ENCODE data around the gene MGAT1.

Gene MGAT1

DNA sequence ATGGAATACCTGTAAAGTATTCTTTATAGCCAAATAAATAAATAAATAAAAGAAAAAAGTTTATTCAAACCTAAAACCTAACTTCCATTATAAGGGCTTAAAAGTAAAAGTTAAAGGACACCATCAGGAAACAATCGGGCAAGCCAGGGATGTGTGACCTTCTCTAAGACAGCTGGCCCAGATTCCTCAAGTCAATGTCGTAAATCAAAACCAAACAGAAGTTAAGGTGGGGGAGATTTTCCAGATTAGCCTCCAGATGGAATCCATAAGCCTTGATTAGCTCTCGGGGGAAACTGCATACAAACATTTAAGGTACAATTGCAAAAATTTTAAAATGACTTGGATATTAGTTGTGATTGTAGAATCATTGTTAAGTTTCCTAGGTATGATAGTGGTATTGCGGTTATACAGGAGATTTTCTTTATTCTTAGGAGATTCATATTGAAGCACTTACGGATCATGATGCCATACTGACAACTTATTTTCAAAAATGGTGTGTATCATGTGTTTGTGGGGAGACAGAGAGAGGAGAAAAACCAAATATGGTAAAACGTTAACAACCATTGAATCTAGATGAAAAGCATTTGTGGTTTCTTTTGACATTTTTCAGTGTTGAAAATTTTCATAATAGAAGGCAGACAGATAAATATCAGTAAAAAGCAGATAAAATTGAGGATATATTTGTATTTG, 21.5 kb upstream of the MGAT1 start:
- DNase-seq: no peak

DNA sequence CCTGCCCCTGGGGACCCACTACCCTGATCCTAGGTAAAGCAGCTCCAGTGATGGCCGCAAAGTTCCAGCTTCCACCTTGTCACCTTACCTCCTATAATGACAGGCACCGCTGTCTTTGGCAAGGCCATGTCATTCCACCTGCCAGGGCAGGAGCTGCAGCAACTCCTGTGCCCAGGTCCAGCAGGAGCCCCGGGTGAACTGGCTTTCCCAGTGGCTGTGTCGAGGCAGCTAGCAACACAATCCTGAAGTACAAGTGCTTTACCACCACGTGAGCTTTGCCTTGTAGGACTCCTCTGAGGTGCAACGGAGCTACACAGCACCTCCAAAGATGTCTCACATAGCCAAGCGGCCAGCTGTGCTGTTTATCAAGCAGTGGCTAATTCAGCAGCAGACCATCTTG, 20.7 kb upstream of the MGAT1 start:
- DNase-seq: no peak

DNA sequence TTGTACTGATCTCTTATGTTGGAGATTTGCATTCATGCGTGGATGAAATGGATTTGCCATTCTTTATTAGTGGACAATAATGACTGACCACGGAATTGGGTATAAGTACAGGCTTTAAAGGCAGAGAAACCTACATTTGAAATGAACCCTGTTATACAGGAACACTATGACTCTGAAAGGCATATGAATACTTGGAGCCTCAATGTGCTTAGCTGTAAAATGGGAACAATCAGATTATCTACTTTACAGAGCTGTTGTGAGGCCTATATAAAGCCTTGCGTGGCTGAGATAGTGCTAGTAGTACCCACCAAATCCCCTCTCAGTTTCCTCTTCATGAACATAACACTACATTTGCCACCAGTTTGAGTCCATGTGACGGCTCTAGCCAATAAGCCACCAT, 18.9 kb upstream of the MGAT1 start:
- DNase-seq: no peak

DNA sequence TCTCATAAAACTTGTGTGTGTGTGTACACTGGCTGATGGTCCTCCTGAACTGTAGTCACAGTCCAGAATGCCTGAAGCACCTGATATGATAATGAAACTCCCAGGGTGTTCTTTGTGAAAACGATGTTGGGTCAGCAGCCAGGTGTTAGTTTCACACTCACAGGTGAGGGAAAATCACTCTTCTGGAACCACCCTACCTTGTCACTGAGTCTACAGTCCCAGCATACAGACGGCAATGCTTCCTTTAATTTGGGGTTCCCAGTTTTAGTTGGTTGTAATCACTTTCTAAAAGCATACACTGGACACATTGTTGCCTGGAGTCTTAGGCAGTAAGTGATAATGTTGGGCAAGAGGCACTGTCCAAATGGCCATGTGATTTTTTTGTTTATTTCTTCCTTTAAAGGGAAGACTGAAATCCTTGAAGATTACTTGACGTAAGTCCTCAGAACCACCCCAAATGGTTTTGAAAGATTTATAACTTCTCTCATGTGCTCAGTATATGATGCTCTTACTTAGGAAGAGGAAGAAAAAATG, 18.2 kb upstream of the MGAT1 start:
- no peak for DNase-seq

DNA sequence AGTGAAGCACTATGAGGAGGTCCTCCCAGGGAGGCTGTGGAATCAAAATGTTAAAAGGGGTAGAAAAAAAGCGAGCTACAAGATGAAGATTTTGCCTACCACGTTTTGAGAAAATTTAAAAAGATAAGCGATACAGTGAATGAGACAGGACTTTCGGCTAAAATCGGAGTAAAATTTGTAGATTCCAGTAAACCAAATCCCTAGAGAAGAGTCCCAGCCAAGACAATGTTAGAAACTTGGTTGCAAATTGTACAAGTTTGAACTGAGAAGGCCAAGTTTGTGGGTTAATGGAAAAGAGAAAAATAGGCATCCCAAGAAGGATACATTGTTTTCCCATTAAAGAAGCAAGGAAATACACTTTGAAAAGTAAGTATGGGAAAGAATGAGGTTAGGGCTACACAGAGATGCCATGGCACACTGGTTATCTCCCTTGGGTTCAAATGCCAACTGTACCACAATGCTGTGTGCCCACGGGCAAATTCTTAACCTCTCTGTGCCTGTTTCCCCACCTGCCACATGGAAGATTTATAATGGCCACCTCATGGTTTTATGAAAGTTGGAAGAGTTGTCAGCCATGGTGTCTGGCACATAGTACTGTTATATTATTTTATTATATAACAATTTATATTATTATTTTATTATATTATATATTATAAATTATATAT, 16.2 kb upstream of the MGAT1 start:
- no peak for DNase-seq

DNA sequence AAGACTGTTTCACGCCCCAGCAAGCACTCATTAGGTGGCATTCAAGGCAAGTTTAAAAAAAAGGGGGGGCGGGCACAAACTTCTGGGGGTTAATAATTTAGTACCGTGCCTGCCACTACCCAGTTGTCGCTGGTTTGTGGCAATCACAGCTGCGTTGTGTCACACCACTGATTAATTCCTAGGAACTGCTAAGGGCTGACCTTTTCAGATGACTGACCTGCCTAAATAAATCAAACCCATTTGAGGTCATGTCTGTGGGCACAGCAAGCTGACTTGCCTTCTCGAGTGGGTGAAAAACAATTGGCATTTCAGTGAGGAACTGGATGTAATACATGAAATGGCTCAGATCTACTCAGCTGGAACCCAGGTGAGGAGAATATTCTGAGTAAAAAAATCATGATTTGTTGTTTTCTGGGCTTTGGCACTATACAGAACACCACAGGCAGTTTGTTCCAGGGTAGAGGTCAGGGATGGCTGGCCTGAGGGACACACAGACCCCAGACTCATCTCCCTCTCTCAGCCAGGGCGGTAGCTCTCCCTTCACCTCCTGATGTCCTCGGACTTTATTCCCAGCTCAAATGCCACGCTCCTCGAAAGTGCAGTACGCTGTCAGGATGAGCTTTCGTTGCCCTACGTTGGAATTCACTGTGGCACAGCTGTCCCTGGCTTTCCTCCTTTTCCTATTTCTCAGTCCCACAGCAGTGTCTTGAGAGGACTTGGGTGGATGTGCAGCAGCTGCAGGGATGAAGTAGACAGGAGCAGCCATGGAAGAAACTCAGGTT, 15.5 kb upstream of the MGAT1 start:
- peak; percentile 61 for DNase-seq

DNA sequence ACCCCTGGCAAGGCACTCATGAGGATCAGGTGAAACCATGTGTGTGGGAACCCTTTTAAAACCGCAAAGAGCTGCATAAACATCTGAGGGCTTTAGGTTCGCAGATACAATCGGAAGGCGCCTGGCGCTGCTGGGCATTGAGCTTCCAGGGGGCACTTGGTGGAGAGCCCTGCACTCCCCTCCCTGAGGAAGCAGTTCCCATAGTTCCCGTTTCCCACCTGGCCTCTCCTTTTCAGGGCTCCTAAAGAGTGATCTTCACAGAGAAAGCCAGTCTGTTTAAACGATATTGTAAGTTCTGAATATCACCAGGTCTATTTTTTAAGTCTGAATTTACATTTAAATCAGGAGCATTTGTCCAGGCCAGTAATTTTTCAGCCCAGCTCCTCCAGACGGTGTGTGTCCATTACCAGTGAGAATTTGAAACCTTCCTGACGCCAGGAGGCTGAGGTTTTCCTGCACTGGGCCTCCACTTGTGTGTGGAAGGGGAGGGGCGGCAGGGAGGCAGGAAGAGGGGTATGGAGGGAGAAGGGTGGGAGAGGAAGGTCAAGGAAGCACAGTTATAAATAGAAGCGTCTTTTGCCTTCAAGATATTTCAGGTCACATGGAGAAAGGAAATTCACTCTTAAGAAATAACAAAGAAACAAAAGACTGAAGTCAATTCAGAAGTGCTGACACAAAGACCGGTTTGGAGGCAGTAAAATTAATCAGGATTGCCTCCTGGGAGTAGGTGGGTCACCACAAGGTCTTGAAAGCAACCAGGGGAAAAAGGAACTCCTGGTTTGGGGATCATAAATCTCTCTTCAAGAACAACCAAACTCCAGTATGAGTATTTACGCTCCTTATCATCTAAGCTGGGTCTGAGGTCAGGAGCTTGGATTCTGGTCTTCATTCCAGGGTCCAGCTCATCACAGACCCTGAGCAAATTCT, 14.3 kb upstream of the MGAT1 start:
- peak; percentile 62 for DNase-seq

DNA sequence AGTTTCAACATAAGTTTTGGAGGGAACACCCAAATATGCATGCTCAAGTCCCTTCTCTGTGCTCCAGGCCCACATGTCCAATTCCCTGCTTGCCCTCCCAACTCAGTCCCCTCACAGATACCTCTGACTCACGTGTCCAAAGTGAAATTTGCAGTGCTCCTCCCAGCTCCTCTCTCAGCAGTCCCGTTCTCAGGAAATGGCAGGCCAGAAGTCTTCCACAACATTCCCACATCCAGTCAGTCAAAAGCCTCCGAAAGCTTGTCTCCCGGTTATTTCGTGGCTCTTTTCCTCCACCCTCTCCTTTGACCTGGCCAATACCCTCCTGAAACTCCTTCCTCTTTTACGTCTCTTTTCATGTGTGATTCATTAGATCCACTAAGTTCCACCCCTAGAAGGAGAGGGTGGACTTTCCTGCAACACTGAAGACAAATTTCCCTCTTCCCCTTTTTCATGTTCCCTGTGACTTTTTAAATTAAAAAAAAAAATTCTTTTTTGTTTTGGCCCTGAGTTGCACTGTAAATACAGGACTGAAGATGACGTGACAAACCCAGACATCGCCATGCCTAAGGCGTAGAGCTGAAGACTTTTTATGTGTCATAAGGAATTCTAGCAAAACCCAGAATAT, 12.8 kb upstream of the MGAT1 start:
- no peak for DNase-seq

DNA sequence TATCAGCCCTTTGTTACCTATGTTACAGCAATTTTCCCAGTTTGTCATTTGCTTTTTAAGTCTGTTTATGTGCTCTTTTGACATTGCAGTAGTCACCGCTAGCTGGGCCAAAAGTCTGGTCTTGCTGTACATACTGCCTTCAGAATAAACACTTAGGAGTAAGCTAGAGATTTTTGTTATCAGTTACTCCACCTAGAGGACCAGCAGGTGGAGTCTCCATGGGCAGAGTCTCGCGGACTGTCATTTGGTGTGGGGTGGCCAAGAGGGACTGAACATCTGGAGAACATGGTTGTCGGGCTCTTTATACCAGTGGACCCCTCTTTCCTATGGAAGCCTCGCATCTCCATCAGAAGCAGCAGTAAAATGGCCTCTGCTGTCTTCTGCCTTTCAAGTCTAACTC, 10.8 kb upstream of the MGAT1 start:
- no peak for DNase-seq

DNA sequence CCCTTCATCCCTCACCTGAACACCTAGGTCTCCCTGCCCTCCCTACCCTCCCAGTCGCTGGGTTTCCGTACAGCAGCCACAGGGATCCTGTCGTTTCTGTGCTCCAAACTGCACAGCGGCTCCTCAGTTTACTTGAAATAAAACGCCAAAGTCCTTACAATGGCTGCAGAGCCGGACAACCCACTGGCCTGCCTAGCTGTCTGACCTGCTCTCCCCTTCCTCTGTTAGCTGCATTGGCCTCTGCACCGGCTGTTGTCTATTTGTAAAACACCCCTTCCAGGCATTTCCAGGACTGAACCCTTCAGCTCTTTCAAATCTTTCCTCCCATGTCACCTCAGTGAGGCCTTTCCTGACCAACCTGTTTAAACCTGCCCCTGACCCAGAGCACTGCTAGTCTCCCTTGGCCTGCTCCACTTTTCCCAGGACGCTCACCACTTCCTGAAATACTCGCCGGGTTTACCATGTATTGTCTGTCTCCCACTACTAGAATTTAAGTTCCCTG, 9.1 kb upstream of the MGAT1 start:
- no peak for DNase-seq

DNA sequence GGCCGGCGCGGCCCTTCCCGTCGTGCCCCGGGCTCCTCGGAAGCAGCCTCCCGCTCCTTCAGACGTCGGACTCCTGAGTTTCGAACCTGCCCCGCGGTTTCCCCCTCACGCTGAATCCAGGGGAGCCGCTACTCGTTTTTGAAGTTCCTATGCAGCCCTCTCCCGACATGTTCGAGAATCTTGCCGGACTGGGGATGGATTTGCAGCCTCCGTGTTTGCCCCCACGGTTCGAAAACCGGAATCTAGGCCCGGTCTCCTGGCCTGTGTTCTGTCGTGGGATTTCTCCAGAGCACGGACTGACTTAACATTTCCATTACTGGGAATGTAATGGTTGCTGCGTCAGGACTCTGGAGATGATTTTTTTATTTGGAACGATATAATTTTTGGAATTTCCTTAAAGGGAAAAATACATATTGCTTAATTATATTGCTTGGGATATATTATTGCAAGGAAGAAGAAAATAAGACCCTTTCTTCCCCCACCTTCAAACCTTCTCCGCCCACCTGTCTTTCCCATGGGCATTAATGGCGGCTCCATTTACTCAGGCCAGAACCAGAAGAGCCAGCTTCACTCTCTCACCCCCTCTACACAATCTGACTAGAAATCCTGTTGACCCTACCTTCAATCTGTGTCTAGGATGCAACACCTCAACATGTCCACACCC, 8.5 kb upstream of the MGAT1 start:
- DNase-seq: no peak

DNA sequence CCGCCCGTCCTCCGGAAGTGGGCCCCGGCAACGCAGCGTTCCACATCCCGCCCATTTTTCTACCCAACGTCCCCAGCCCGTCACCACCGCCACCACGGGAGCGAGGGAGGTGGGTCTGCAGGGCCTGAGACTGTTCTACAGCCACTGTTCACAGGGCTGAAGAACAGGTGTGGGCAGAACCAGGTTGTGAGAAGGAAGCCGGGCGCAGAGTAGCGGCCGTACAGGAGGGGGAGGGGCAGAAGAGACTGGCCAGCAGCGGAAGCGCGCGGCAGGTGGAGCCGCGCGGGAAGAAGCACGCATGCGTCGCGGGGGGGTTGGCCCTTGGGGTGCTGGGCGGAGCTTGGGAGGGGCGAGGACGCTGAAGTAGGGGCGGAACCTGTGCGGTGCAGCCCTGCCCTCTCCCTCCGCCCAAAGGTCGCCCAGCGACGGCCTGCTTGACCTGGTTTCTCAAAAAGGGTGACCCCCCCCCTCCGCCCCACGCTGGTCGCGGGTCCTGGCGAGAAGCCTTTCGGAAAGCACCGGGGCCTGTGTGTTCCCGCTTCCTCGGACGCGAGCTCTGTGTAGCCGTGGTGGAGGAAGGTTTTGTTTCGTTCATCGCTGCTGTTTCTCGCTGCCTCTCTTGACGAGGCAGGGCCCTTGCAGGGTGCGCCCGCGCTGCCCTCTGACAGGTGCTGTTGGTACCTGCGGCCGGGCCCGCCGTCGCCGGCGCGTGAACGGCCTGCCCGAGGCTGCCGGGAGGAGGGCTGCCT, 7.8 kb upstream of the MGAT1 start:
- DNase-seq: peak; percentile 100

DNA sequence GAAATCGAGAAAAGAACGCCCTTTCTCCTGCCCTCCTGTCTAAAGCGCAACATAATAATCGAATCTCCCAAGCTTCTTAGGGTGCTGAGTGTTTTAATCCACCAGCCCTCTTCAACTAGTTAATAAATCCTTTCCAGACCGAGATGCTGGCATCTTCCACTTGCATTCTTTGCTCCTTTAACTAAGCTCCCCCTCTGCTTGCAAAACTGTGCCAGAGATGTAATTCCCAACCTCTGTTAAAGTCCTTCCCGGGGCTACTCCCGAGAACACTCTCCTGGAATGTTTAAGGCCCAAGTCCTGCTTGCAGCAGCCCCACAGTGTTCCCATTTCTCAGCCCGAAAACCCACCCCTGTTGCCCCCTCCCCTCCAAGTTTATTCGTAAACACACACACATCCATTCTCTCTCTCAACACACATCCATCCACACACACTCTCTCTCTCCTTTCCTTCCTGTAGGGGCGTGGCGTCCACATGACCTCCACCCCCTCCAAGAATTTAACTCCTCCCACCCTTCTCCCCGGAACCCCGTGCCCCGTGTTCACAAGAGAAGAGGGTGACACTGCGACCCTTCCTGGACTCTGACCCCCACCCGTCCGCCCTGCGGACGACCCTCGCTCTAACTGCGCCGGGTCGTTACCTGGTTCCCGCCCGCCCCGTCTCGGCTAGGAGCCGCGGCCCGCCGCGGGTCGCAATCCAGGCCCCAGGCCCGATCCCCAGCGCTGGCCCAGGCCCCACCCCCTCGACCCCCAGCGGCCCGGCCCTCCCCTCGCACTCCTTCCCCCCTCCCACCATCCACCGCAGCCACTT, 7.0 kb upstream of the MGAT1 start:
- DNase-seq: peak; percentile 89

DNA sequence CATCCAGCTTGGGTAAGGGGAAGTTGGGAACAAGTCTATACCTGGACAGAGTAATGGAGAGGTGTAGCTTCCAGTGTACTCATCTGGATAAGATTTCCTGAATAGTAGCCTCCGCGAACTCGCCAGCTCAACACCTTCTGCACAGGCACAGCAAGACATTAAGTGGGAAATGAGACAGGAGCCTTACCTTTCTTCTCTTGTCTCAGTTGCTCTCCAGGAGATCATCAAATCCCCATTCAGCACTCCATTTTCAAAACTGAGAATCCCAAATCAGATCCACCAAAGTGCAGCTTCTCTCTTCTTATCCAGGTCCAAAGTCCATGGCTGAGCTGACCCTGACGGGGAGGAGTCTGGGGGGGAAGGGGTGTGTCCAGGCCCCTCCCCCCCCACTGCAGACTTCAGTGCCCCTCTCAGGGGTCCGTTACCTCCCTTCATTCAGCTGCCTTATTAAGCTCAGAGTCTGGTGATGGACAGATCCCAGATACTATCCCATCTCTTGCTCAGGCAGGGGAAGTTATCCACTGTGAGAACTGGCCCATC, 5.9 kb upstream of the MGAT1 start:
- DNase-seq: no peak

DNA sequence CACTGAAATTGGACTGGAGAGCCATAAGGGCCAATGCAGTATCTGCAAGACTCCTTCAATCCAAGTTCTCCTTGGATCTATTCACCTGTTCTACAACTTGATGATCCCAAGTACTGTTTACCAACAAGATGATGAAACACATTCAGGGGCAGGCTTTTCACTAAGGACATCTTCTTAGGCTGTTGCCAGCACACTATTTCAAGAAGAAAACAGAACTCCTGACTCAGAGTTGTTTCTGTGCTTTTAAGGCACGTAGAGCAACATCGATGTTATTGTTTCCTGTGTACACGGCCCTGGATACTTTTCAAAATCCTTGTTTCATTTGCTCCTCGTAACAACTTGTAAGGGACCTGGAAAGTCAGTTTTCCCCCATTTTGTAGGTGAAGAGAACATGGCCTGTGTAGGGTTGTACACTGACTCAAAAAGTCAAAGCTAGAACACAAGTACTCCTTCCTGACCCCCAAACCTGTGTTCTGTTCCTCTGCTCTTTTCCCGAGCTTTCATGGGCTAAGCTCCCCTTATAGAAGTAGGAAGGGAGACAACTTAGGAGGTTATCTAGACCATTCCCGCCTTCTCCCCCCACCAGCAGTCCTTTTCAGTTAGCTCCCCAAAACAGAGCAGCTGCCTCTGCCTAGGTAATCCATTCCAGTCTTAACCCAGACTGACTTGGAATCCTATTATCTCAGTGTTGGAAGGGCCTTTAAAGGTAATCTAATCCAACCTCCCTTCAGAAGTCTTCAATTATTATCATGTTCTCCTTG, 5.2 kb upstream of the MGAT1 start:
- DNase-seq: no peak

DNA sequence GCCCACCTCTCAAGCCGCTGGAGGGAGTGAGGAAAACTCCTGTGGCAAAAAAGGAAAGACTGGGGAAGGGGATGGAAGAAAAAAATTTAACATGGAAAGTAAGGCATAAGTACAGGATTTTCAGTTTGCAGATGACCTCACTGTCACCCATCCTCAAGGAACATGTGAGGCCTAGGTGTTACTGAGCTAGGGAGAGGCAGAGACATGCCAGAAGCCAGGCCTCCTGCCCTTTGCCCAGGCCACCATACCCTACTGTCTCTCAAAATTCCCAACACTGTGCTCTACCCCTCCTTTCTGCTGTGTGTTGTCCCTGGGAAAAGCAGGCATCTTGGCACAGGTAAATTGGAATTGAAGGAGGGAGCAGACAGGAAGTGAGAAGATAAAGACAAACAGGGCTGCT, 4.4 kb upstream of the MGAT1 start:
- no peak for DNase-seq

DNA sequence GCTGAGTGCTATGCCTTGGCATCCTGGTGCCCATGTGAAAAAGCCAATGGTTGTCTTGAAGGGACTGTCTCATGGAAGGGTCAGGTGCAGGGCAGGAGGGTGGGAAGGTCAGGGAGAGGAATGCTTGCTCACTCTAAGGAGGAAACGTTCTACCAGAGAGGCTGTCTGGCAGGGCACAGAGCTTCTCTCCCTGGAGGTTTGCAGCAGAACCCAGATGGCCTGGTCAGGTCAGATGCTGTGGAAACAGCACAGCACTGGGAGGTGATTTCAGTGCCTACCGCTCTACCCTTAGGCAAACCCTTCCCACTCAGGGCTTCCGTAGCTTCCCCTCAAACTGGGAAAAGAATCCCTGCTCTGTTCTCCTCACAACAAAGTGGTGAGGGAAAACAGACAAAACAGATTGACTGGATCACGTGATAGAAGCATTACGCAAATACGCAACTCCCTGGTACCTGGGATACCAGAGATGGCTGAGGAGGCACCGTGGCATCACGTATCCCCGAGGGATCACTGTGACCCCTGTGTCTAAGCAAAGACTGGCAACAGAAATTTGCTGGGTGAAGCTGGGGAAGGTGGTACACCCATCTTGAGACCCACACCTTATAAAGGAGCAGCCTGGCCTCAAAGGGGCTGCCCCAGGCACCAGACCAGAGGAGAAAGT, 3.9 kb upstream of the MGAT1 start:
- DNase-seq: no peak

DNA sequence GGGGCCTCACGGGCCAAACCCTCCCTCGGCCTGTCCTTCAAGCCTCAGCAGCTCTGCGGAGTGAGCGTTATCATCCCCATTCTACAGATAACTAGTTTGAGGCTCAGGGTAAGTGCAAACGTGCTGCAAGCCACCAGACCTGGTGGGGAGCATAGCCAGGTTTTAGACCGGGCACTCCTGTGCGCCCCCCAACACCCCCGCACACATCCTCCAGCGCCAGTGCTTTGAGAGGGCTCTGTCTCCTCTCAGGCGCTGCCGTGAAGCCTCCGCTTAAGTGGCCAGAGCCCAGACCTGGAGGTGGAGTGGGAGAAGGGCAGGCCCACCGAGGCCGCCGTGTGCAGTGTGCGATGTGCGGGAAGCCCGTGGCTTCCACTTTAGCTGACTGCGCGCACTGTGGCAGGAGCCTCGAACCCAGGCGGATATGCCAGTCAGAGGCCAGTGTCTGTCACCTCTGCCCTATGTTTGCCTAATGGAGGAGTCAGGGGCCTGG, 1.6 kb upstream of the MGAT1 start:
- DNase-seq: no peak
